Neural cell (in vitro differentiated cells): ENCODE data around the gene CAP2.

Experiments used
- EZH2 ChIP-seq: fragments of 200-600, 300-800 bp; shearing (Covaris generic), sonication (generic); IDR thresholded peaks from 2 replicates; pipeline ENCODE4 v1.6.1; 2014; ENCODE audit warnings: antibody characterized with exemption, low read length, borderline replicate concordance, mild to moderate bottlenecking; ENCODE audit not compliant: insufficient read depth, poor library complexity, severe bottlenecking
- POLR2AphosphoS5 ChIP-seq: IDR thresholded peaks from 2 replicates; pipeline ENCODE4 v1.6.1; 2012
- TF ChIP-seq, protein P1 (sequence below): fragments of 450-650 bp; IDR thresholded peaks from 2 replicates; pipeline ENCODE4 v1.5.1; 2014; ENCODE audit warnings: antibody characterized with exemption, mild to moderate bottlenecking, moderate library complexity; ENCODE audit not compliant: poor library complexity, severe bottlenecking
- TF ChIP-seq, protein P2 (sequence below): IDR thresholded peaks from 2 replicates; pipeline ENCODE4 v1.6.1; 2012; ENCODE audit warnings: borderline replicate concordance

DNA sequence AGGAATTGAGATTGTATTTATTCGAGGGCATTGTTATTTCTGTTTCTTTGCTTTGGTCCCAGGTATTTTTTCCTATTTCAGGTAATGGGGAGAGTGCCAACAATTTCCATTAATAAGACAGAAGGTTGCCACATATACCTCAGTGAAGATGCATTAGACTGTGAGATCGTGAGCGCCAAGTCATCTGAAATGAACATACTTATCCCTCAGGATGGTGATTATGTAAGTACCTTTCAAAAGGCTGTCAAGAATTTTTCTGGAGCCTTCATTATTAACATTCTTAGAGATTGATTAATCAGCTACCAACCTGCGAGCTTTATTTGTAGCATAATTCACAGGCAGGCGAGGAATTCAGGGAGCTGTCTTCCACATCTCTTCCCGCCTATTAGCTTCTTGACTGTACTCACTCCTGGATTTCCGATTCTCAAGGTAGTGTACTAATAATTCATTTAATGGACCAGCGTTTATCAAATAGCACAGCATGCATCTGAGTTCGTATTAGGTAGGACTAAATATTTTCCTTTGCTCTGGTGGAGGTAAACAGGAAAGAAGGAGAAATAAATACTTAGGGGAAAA lies 158.1 kb downstream of the CAP2 start:
- peak; percentile 79 for TF ChIP-seq POLR2AphosphoS5
- TF ChIP-seq, protein P1, sequence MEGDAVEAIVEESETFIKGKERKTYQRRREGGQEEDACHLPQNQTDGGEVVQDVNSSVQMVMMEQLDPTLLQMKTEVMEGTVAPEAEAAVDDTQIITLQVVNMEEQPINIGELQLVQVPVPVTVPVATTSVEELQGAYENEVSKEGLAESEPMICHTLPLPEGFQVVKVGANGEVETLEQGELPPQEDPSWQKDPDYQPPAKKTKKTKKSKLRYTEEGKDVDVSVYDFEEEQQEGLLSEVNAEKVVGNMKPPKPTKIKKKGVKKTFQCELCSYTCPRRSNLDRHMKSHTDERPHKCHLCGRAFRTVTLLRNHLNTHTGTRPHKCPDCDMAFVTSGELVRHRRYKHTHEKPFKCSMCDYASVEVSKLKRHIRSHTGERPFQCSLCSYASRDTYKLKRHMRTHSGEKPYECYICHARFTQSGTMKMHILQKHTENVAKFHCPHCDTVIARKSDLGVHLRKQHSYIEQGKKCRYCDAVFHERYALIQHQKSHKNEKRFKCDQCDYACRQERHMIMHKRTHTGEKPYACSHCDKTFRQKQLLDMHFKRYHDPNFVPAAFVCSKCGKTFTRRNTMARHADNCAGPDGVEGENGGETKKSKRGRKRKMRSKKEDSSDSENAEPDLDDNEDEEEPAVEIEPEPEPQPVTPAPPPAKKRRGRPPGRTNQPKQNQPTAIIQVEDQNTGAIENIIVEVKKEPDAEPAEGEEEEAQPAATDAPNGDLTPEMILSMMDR = no peak
- TF ChIP-seq, protein P2, sequence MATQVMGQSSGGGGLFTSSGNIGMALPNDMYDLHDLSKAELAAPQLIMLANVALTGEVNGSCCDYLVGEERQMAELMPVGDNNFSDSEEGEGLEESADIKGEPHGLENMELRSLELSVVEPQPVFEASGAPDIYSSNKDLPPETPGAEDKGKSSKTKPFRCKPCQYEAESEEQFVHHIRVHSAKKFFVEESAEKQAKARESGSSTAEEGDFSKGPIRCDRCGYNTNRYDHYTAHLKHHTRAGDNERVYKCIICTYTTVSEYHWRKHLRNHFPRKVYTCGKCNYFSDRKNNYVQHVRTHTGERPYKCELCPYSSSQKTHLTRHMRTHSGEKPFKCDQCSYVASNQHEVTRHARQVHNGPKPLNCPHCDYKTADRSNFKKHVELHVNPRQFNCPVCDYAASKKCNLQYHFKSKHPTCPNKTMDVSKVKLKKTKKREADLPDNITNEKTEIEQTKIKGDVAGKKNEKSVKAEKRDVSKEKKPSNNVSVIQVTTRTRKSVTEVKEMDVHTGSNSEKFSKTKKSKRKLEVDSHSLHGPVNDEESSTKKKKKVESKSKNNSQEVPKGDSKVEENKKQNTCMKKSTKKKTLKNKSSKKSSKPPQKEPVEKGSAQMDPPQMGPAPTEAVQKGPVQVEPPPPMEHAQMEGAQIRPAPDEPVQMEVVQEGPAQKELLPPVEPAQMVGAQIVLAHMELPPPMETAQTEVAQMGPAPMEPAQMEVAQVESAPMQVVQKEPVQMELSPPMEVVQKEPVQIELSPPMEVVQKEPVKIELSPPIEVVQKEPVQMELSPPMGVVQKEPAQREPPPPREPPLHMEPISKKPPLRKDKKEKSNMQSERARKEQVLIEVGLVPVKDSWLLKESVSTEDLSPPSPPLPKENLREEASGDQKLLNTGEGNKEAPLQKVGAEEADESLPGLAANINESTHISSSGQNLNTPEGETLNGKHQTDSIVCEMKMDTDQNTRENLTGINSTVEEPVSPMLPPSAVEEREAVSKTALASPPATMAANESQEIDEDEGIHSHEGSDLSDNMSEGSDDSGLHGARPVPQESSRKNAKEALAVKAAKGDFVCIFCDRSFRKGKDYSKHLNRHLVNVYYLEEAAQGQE = peak; percentile 99
- no peak for TF ChIP-seq EZH2
